ENCODE measurements around the gene EYA2.

The EYA2 gene

DNA sequence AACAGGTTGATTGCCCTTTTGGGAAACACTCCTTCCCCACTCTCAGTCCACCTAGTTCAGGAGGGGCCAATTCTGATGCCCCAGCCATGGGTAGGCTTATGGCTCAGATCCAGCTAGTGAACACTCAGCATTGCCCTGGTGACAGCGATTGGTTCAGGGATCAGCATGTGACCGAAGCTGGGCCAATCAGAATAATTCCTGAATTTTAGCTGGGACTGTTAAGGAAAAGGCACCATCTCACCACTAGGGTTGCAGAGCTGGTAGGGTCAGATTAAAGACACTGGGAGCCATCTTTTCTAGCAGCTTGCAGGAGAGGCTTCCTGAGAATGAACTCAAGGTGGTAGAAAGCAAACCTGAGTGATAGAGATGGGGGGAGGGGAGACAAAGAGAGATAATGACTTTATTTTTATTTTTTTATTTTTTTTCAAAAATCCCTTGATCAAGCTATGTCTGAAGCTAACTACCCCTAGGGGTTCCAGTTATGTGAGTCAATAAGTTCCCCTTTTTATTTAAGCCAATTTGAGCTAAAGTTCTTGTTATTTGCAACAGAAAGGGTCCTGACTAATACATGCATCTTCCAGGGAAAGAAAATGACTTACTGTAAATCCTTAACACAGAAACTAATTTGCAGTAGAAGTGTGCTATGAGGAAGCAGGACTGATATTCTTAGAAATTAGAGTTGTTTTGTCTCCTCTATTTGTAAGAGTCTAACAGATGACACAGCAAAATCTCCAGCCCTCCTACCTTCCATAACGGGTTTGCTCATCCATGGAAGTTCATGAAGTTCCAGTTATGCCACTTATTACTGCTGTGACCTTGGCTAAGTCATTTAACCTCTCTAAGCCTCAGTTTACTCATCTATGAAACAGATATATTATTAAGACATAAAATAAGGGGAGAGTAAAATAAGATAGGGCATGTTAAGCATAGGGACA lies 44.7 kb downstream of the EYA2 start:
- Histone ChIP-seq H3K4me1 (ENCODE audit: insufficient read depth, insufficient read length) (peaks cover 6% of the 10 kb centered on the region), H3K27me3 (ENCODE audit: insufficient read depth, insufficient read length) (no peaks in the 10 kb centered on the region), H3K9ac (ENCODE audit: insufficient read length, low read depth) (no peak overlapping the region), H3K36me3 (ENCODE audit: insufficient read depth, insufficient read length, low read length) (no peaks in the 10 kb centered on the region), H3K4me3 (ENCODE audit: insufficient read length, low read depth) (no peak overlapping the region), H3K9me3 (ENCODE audit: insufficient read depth, low read length) (no peaks in the 10 kb centered on the region; the same call in 1 of the 2 replicates)
- DNase-seq (ENCODE audit: low read depth, low spot score): peak; percentile 36
- TF ChIP-seq SUZ12 (IDR thresholded peaks at IDR 0.05; ENCODE audit: extremely low read depth, insufficient read depth, insufficient read length) (no peak), YY1 (IDR thresholded peaks at IDR 0.05; ENCODE audit: insufficient read depth, insufficient read length) (no peak), ZNF274 (IDR thresholded peaks at IDR 0.05; ENCODE audit: low read depth, low read length) (no peak)

DNA sequence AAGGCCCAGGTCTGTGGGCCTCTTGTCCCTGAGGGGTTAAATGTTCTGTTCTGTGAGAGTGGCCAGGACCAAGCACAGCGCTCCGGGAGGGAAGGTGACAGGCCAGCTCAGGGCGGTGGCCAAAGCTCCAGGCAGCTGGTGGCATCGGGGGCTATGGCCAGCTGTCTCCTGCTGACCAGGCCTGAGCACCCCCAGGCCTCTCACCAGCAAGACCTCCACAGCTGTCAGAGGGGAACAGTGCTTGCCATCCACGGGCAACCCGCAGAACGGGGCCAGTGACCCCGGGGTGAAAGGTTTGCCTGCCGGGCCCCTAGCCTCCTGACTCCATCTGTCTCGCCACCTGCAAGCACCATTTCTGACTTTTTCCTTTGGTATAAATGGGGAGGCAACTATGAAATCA lies 46.0 kb downstream of the EYA2 start:
- no peak for DNase-seq (ENCODE audit: low read depth, low spot score)

DNA sequence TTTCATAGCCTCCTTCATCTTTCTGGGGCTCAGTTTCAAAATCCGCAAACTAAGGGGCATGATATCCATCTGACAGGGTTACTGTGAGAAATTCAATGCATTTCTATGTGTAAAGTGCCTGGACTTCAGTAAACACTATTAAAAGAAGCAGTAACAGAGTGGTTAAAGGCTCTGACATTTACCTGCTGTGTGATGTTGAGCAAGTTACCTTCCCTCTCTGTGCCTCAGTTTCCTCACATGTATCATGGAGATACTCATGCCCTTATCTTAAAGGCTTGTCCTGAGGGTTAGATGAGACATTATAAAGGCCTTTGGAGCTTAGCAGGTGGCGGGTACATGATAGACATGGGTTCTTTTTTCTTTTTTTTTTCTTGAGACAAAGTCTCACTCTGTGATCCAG lies 46.8 kb downstream of the EYA2 start:
- Histone ChIP-seq H3K9me3 (ENCODE audit: insufficient read depth, low read length) (no peaks in the 10 kb centered on the region; the same call in 1 of the 2 replicates), H3K9ac (ENCODE audit: insufficient read length, low read depth) (no peak overlapping the region), H3K36me3 (ENCODE audit: insufficient read depth, insufficient read length, low read length) (no peaks in the 10 kb centered on the region), H3K4me1 (ENCODE audit: insufficient read depth, insufficient read length) (peaks cover 6% of the 10 kb centered on the region), H3K4me3 (ENCODE audit: insufficient read length, low read depth) (no peak overlapping the region), H3K27me3 (ENCODE audit: insufficient read depth, insufficient read length) (no peaks in the 10 kb centered on the region)
- DNase-seq (ENCODE audit: low read depth, low spot score): no peak
- TF ChIP-seq SUZ12 (IDR thresholded peaks at IDR 0.05; ENCODE audit: extremely low read depth, insufficient read depth, insufficient read length): no peak
- no peak for TF ChIP-seq YY1 (IDR thresholded peaks at IDR 0.05; ENCODE audit: insufficient read depth, insufficient read length)
- TF ChIP-seq ZNF274 (IDR thresholded peaks at IDR 0.05; ENCODE audit: low read depth, low read length): no peak

More for the DNA sequence above, 46.0 kb downstream of the EYA2 start:
- TF ChIP-seq YY1 (IDR thresholded peaks at IDR 0.05; ENCODE audit: insufficient read depth, insufficient read length): no peak
- no peak for TF ChIP-seq SUZ12 (IDR thresholded peaks at IDR 0.05; ENCODE audit: extremely low read depth, insufficient read depth, insufficient read length)
- no peak for TF ChIP-seq ZNF274 (IDR thresholded peaks at IDR 0.05; ENCODE audit: low read depth, low read length)
- H3K27me3 ChIP-seq (ENCODE audit: insufficient read depth, insufficient read length): no peaks in the 10 kb centered on the region
- no peak overlapping the region for H3K9ac ChIP-seq (ENCODE audit: insufficient read length, low read depth)
- H3K4me3 ChIP-seq (ENCODE audit: insufficient read length, low read depth): no peak overlapping the region
- H3K9me3 ChIP-seq (ENCODE audit: insufficient read depth, low read length): no peaks in the 10 kb centered on the region; the same call in 1 of the 2 replicates
- H3K36me3 ChIP-seq (ENCODE audit: insufficient read depth, insufficient read length, low read length): no peaks in the 10 kb centered on the region
- peaks cover 6% of the 10 kb centered on the region for H3K4me1 ChIP-seq (ENCODE audit: insufficient read depth, insufficient read length)

DNA sequence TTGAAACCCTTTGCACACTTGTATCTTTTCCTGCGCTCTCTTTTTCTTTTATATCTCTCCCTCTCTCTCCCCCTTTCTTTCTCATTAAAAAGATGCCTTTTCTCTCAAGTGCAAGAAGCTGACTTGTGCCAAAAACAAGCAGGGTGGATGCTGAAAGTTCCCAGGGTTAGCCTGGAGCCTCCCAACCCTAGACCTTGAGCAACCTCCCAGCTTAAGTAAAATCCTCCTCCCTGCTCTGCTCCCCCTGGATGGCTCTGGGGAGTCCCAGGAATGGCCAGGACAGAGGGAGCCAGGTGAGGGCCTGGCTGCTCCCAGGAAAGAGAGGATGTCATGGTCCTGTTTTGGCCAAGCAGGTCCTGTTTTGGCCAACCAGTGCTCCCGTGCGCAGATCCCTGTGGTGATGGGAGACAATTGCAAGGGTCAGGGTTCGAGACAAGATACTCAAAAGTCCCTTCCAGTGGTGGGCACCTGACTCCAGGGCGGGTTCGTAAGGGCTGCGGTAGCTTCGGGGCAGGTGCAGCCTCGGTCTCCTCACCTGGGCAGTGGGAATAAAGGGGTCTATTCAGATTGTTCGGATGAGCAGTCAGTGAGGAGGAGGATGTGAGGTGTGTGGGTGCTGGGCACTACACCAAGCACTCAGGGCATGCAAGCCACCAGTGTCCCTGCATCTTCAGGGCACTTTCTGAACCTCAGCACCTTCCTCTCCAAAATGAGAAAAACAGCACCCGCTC lies 49.4 kb downstream of the EYA2 start:
- Histone ChIP-seq H3K27me3 (ENCODE audit: insufficient read depth, insufficient read length) (no peaks in the 10 kb centered on the region), H3K4me3 (ENCODE audit: insufficient read length, low read depth) (no peak overlapping the region), H3K4me1 (ENCODE audit: insufficient read depth, insufficient read length) (peaks cover 6% of the 10 kb centered on the region), H3K9me3 (ENCODE audit: insufficient read depth, low read length) (no peaks in the 10 kb centered on the region), H3K9ac (ENCODE audit: insufficient read length, low read depth) (no peak overlapping the region), H3K36me3 (ENCODE audit: insufficient read depth, insufficient read length, low read length) (no peaks in the 10 kb centered on the region)
- DNase-seq (ENCODE audit: low read depth, low spot score): no peak
- no peak for TF ChIP-seq ZNF274 (IDR thresholded peaks at IDR 0.05; ENCODE audit: low read depth, low read length)
- TF ChIP-seq SUZ12 (IDR thresholded peaks at IDR 0.05; ENCODE audit: extremely low read depth, insufficient read depth, insufficient read length): no peak
- no peak for TF ChIP-seq YY1 (IDR thresholded peaks at IDR 0.05; ENCODE audit: insufficient read depth, insufficient read length)

DNA sequence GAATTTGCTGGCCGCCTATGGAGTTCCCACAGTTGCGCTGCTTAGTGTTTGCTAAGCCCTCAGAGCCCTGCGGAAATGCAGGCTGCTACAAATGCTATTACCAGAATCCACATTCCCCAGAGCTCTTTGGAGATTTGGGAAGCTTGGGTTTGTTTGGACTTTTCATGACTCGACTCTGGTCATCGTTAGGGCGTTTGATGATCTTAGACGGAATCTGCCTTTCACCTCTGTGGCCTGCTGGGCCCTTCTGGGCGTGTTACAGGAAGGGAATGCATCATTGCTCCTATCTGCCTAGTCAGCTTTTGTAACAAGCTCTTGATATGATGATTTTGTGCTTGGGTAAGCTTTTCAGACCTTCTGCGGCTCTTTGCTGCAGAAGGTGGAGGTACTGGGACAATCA lies 50.8 kb downstream of the EYA2 start:
- Histone ChIP-seq H3K4me3 (ENCODE audit: insufficient read length, low read depth) (no peak overlapping the region), H3K9ac (ENCODE audit: insufficient read length, low read depth) (no peak overlapping the region), H3K27me3 (ENCODE audit: insufficient read depth, insufficient read length) (no peaks in the 10 kb centered on the region), H3K4me1 (ENCODE audit: insufficient read depth, insufficient read length) (peaks cover 5% of the 10 kb centered on the region), H3K36me3 (ENCODE audit: insufficient read depth, insufficient read length, low read length) (no peaks in the 10 kb centered on the region), H3K9me3 (ENCODE audit: insufficient read depth, low read length) (peaks cover 3% of the 10 kb centered on the region; the same call in 1 of the 2 replicates)
- TF ChIP-seq SUZ12 (IDR thresholded peaks at IDR 0.05; ENCODE audit: extremely low read depth, insufficient read depth, insufficient read length) (no peak), ZNF274 (IDR thresholded peaks at IDR 0.05; ENCODE audit: low read depth, low read length) (no peak), YY1 (IDR thresholded peaks at IDR 0.05; ENCODE audit: insufficient read depth, insufficient read length) (no peak)
- DNase-seq (ENCODE audit: low read depth, low spot score): peak; percentile 66

DNA sequence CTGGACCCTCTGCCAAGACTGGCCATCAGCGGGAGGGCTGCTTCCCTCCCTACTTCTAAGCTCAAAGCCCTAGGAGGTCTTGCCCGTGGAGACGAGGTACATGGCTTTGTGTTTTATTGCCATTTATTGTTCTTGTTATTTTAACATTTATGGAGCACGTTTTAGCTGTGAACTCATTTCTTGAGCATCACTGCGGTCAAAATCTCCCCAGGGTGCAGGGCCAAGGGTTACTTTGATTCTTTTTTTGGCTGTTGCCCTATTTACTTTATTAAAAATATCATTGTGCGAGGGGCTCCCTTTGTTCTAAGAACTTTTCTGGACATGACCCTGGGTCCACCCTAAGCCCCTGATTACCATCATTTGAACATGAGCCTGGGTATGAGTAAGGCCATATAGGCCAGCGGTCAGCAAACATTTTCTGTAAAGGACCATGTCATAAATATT lies 51.6 kb downstream of the EYA2 start:
- Histone ChIP-seq H3K9me3 (ENCODE audit: insufficient read depth, low read length) (peaks cover 6% of the 10 kb centered on the region; the same call in 1 of the 2 replicates), H3K4me1 (ENCODE audit: insufficient read depth, insufficient read length) (peaks cover 3% of the 10 kb centered on the region), H3K36me3 (ENCODE audit: insufficient read depth, insufficient read length, low read length) (no peaks in the 10 kb centered on the region), H3K27me3 (ENCODE audit: insufficient read depth, insufficient read length) (no peaks in the 10 kb centered on the region), H3K9ac (ENCODE audit: insufficient read length, low read depth) (no peak overlapping the region), H3K4me3 (ENCODE audit: insufficient read length, low read depth) (no peak overlapping the region)
- no peak for DNase-seq (ENCODE audit: low read depth, low spot score)
- TF ChIP-seq SUZ12 (IDR thresholded peaks at IDR 0.05; ENCODE audit: extremely low read depth, insufficient read depth, insufficient read length): no peak
- no peak for TF ChIP-seq YY1 (IDR thresholded peaks at IDR 0.05; ENCODE audit: insufficient read depth, insufficient read length)
- TF ChIP-seq ZNF274 (IDR thresholded peaks at IDR 0.05; ENCODE audit: low read depth, low read length): no peak

DNA sequence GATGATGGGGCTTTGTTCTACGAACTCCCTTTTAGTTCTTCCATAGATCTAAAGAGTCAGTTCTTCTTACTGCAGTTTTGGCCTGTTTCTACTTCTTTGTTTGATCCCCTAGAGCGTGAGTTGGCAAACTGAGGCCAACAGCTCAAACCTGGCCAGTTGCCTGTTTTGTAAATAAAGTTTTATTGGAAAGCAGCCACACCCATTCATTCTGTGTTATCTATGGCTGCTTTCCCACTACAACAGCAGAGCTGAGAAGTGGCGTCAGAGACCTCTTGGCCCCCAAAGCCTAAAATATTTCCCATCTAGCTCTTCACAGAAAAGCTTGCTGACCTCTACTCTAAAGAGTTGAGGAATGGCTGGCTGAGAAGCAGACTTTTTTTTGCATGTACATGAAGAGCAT lies 52.2 kb downstream of the EYA2 start:
- Histone ChIP-seq H3K36me3 (ENCODE audit: insufficient read depth, insufficient read length, low read length) (no peaks in the 10 kb centered on the region), H3K27me3 (ENCODE audit: insufficient read depth, insufficient read length) (no peaks in the 10 kb centered on the region), H3K4me1 (ENCODE audit: insufficient read depth, insufficient read length) (peaks cover 3% of the 10 kb centered on the region), H3K9me3 (ENCODE audit: insufficient read depth, low read length) (peaks cover 6% of the 10 kb centered on the region; the same call in 1 of the 2 replicates), H3K9ac (ENCODE audit: insufficient read length, low read depth) (no peak overlapping the region), H3K4me3 (ENCODE audit: insufficient read length, low read depth) (no peak overlapping the region)
- TF ChIP-seq SUZ12 (IDR thresholded peaks at IDR 0.05; ENCODE audit: extremely low read depth, insufficient read depth, insufficient read length): no peak
- TF ChIP-seq ZNF274 (IDR thresholded peaks at IDR 0.05; ENCODE audit: low read depth, low read length): no peak
- no peak for TF ChIP-seq YY1 (IDR thresholded peaks at IDR 0.05; ENCODE audit: insufficient read depth, insufficient read length)
- DNase-seq (ENCODE audit: low read depth, low spot score): no peak
